Right atrium auricular region (tissue), 2 donors: ENCODE data around the gene PRUNE1. TPM values are rescaled to one million over a fixed set of nuclear protein-coding genes. Genes with fewer than 3 reads are reported as not detected.
A peak's percentile ranks its signal among the peaks of the same experiment; 100 is the strongest.

ENCODE experiments used
- DNase-seq: peaks from one replicate; pipeline ENCODE4 v3.0.0-alpha.2; 2019; ENCODE audit warnings: low spot score
- H3K27ac ChIP-seq, 2 donors: fragments of 200-600 bp; sonication (generic); 1 replicate in 1 of 2; 2 replicates in 1 of 2; pipeline ENCODE4 v1.5.1; 2016 to 2019
- H3K27me3 ChIP-seq, 2 donors: fragments of 200-600 bp; sonication (generic); one replicate each; pipeline versions ENCODE4 v1.5.1 to v1.6.0; 2017 to 2019
- H3K36me3 ChIP-seq: fragments of 200-600 bp; sonication (generic); one replicate; pipeline ENCODE4 v1.5.1; 2016
- H3K4me1 ChIP-seq, 2 donors: fragments of 200-600 bp; sonication (generic); one replicate each; pipeline versions ENCODE4 v1.5.1 to v1.6.0; 2017 to 2019
- H3K4me3 ChIP-seq, 2 donors: fragments of 200-600 bp; sonication (generic); 1 replicate in 1 of 2; 2 replicates in 1 of 2; pipeline ENCODE4 v1.5.1; 2017 to 2019; ENCODE audit warnings: mild to moderate bottlenecking in 1 of 2, moderate library complexity in 1 of 2
- H3K9me3 ChIP-seq, 2 donors: fragments of 200-600 bp; sonication (generic); one replicate each; pipeline ENCODE4 v1.5.1; 2019
- CTCF ChIP-seq, 2 donors: fragments of 200-600 bp; sonication (generic); IDR thresholded peaks; one replicate each; pipeline ENCODE4 v1.5.1; 2019; ENCODE audit warnings: antibody characterized with exemption in 2 of 2
- total RNA-seq, 2 donors: library from RNA; depleted of rRNA; stranded (reverse); fragments of >200 nt; gene quantifications; one replicate each; pipeline ENCODE4 v1.1.0, GENCODE V29; 2016

Gene PRUNE1
- total RNA-seq, 2 donors from 2014 or later, result 52.0 to 68.4 TPM

GRCh38 chr1:150974580-150975478 is 33.4 kb upstream of the PRUNE1 start, which contains the start of gene CERS2:
Gene CERS2 (minus strand): TSS chr1:150974835. CDS start chr1:150969090, 5,745 bp downstream.
- Histone ChIP-seq H3K9me3 (no peaks in the 10 kb centered on the region), H3K27me3 (no peaks in the 10 kb centered on the region), H3K36me3 (no peaks in the 10 kb centered on the region), H3K4me3 (peak within 1 kb of the TSS; percentile 84 to 89), H3K4me1 (peaks cover 0 to 72% of the 10 kb centered on the region in 2 donors), H3K27ac (peak within 1 kb of the TSS; percentile 94 to 97)
- no peak for TF ChIP-seq CTCF (IDR thresholded peaks at IDR 0.05)
- peak; percentile 75 for DNase-seq

DNA sequence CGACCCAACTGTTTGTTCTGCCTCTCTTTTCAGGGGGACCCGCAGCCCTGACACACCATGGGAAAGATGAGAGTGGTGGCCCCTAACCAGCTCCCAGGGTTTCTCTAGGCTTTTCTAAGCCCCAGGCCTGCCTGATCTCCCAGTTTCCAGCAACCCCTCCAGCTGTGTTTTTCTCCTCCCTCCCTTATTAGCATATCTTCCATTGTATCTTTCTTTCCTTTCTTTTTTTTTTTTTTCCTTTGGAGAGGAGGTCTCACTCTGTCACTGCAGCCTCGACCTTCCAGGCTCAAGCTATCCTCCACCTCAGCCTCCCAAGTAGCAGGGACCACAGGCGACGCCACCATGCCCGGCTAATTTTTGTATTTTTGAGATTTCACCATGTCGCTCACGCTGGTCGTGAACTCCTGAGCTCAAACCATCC is 31.8 kb upstream of the PRUNE1 start:
- Histone ChIP-seq H3K4me3 (no peak overlapping the region), H3K4me1 (peaks cover 0 to 58% of the 10 kb centered on the region in 2 donors), H3K27ac (peak overlapping the region in 1 of 2 donors; percentile 77), H3K9me3 (no peaks in the 10 kb centered on the region), H3K36me3 (no peaks in the 10 kb centered on the region), H3K27me3 (no peaks in the 10 kb centered on the region)
- DNase-seq, result no peak
- no peak for TF ChIP-seq CTCF (IDR thresholded peaks at IDR 0.05)

DNA sequence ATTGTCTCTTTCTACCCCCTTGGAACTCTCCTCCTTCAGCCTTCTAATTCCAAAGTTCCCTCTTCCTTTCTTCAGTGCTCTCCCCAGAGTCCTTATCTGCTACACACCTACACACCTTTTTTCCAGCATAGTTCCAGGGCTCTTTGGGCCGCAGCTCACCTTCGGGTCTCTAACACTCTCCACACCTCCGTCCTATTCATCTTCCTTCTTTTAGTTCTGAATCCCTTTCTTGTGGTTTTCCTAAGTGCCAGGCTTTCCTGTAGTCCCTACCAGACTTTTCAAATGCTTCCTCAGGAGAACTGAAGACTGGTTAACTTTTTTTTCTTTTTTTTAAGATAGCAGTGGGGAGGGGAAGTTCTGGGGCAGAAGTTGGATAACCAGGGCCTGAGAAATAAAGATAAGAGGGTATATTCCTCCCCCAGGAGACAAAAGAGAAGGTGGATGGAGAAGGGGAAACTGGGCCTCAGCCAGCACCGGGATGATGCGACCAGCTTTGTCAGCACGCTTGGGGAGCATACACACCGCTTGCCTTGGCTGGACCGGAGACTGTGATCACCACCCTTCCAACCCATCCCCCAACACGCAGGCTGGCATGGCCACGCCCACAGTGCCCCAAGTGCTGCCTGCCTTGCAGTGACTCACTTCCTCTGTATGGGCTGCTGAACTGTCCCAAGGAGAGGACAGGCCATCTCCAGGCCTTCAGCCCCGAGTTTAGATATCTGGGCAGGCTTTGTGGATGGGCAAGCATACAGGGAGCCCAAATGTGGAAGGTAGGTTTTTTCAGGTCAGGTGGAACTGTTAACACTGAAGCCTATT is 31.2 kb upstream of the PRUNE1 start:
- Histone ChIP-seq H3K27ac (peak overlapping the region; percentile 67 to 77), H3K4me1 (peaks cover 0 to 51% of the 10 kb centered on the region in 2 donors), H3K4me3 (no peak overlapping the region), H3K9me3 (no peaks in the 10 kb centered on the region), H3K36me3 (no peaks in the 10 kb centered on the region), H3K27me3 (no peaks in the 10 kb centered on the region)
- DNase-seq, result peak; percentile 81
- TF ChIP-seq CTCF (IDR thresholded peaks at IDR 0.05), result no peak

- H3K36me3 ChIP-seq, result no peaks in the 10 kb centered on the region
- peak; percentile 99 for TF ChIP-seq CTCF (IDR thresholded peaks at IDR 0.05)
- peak overlapping the region; percentile 44 to 53 for H3K27ac ChIP-seq
- H3K27me3 ChIP-seq, result no peaks in the 10 kb centered on the region
- peak overlapping the region in 1 of 2 donors; percentile 23 for H3K4me3 ChIP-seq
- peak; percentile 94 for DNase-seq
- H3K4me1 ChIP-seq, result peaks cover 0 to 34% of the 10 kb centered on the region in 2 donors
- no peaks in the 10 kb centered on the region for H3K9me3 ChIP-seq
These were observed 28.9 kb upstream of the PRUNE1 start for GRCh38 chr1:150979092-150980056.
